Measurements from ENCODE around the gene RIMS4.

The RIMS4 gene

GRCh38 chr20:44719841-44720240 lies 90.5 kb downstream of the RIMS4 start:
- no peak for DNase-seq (ENCODE audit: low read depth)

GRCh38 chr20:44717986-44718385 lies 92.4 kb downstream of the RIMS4 start:
- no peak for DNase-seq (ENCODE audit: low read depth)

GRCh38 chr20:44716309-44717106 lies 93.8 kb downstream of the RIMS4 start:
- no peak for DNase-seq (ENCODE audit: low read depth)

- no peak for DNase-seq (ENCODE audit: low read depth)
Measured at GRCh38 chr20:44715499-44716308, 94.6 kb downstream of the RIMS4 start.

- no peak for DNase-seq (ENCODE audit: low read depth)
Measured at GRCh38 chr20:44714701-44715498, 95.4 kb downstream of the RIMS4 start, which contains the start of gene CCN5. TSS of gene CCN5 (plus strand) at chr20:44715369. CDS start at chr20:44715391, 22 bp downstream.

GRCh38 chr20:44714102-44714700 lies 96.1 kb downstream of the RIMS4 start:
- no peak for DNase-seq (ENCODE audit: low read depth)

- no peak for DNase-seq (ENCODE audit: low read depth)
Measured at GRCh38 chr20:44711237-44711636, 99.1 kb downstream of the RIMS4 start.

GRCh38 chr20:44709797-44710196 lies 100.5 kb downstream of the RIMS4 start:
- no peak for DNase-seq (ENCODE audit: low read depth)

- DNase-seq (ENCODE audit: low read depth), result no peak
Measured at GRCh38 chr20:44709380-44709779, 101.0 kb downstream of the RIMS4 start.

- no peak for DNase-seq (ENCODE audit: low read depth)
Measured at GRCh38 chr20:44707018-44707579, 103.2 kb downstream of the RIMS4 start.

- no peak for DNase-seq (ENCODE audit: low read depth)
Measured at GRCh38 chr20:44706301-44707017, 103.9 kb downstream of the RIMS4 start.

- DNase-seq (ENCODE audit: low read depth), result no peak
Measured at GRCh38 chr20:44705364-44706094, 104.8 kb downstream of the RIMS4 start.

- DNase-seq (ENCODE audit: low read depth), result no peak
Measured at GRCh38 chr20:44704551-44704971, 105.8 kb downstream of the RIMS4 start.

- no peak for DNase-seq (ENCODE audit: low read depth)
Measured at GRCh38 chr20:44703956-44704488, 106.3 kb downstream of the RIMS4 start.

GRCh38 chr20:44703183-44703925 lies 107.0 kb downstream of the RIMS4 start:
- DNase-seq (ENCODE audit: low read depth), result no peak

- no peak for DNase-seq (ENCODE audit: low read depth)
Measured at GRCh38 chr20:44702776-44703175, 107.6 kb downstream of the RIMS4 start.

- DNase-seq (ENCODE audit: low read depth), result no peak
Measured at GRCh38 chr20:44701858-44702256, 108.5 kb downstream of the RIMS4 start.

Data from activated T-cell treated with anti-CD3 and anti-CD28 coated beads for 24 hours (primary cell).